Motor neuron (in vitro differentiated cells): ENCODE measurements around the gene PDLIM3. TPM values are rescaled to one million over a fixed set of nuclear protein-coding genes. Genes with fewer than 3 reads are reported as not detected.

Experiments used
- ATAC-seq, 8 experiments: fragments of 200-7000 bp; cut with Tn5 transposase; replicated peaks in 6 of 8; 2 replicates each; pipeline ENCODE4 v1.8.0; 2021; ENCODE audit warnings: mild to moderate bottlenecking in 8 of 8, moderate library complexity in 8 of 8
- H3K27ac ChIP-seq, 2 donors: fragments of 250-450 bp; sonication (Bioruptor Pico); 2 replicates each; pipeline ENCODE4 v1.9.0; 2021; ENCODE audit warnings: antibody characterized with exemption in 2 of 2, mild to moderate bottlenecking in 2 of 2, moderate library complexity in 1 of 2
- H3K4me1 ChIP-seq, 2 donors: fragments of 250-450 bp; sonication (Bioruptor Pico); replicated peaks in 1 of 2; 2 replicates each; pipeline ENCODE4 v1.6.1; 2021; ENCODE audit warnings: antibody characterized with exemption in 2 of 2, mild to moderate bottlenecking in 2 of 2, moderate library complexity in 1 of 2
- H3K4me3 ChIP-seq, 5 donors: fragments of 250-450 bp; sonication (Bioruptor Pico); 2 replicates each; pipeline ENCODE4 v1.9.0; 2021; ENCODE audit warnings: antibody characterized with exemption in 5 of 5, mild to moderate bottlenecking in 5 of 5, moderate library complexity in 4 of 5
- WGBS, 10 experiments: fragments of 450-650 bp; shearing (Covaris generic); methylation state at CpG; one replicate each; pipeline ENCODE4 v1.0.0; 2022; 5-methylcytosine and 5-hydroxymethylcytosine counted together
- in situ Hi-C, 9 experiments: fragments of 400-800 bp; cut with MboI; loops; one replicate each; pipeline ENCODE4 v1.15.0; 2021; ENCODE audit warnings: low sequenced_read_pairs in 9 of 9, low pct_unique_long_range_greater_than_20kb in 2 of 9; ENCODE audit not compliant: unreplicated experiment in 9 of 9
- total RNA-seq, 8 experiments: library from RNA; unstranded; fragments of 300-600 nt; gene quantifications; 2 replicates each; pipeline versions ENCODE4 v1.2.3 to v1.2.4, GENCODE V29; 2022

The PDLIM3 gene
- total RNA-seq, 8 experiments from 2014 or later: 0.71 to 291 (median 6.1) TPM

GRCh38 chr4:185456131-185456530 is 79.2 kb downstream of the PDLIM3 start:
- in situ Hi-C loops: no loop called here
- whole genome bisulfite sequencing, 10 experiments: 26 to 100% (median 49%) methylated on average over 2 of the region's 2 CpGs
- Histone ChIP-seq H3K4me3 (no peak overlapping the region), H3K27ac (no peak overlapping the region), H3K4me1 (no peaks in the 10 kb centered on the region)
- ATAC-seq: no peak

Other genes with a start within 250 kb of the PDLIM3 start
- gene LRP2BP, start 139.6 kb downstream of the PDLIM3 start, total RNA-seq: 10 to 100 TPM in 3 of 8 experiments, 1 to 10 TPM in 5; 1.5 to 19.6 (median 7.4) TPM
- 10 to 100 TPM in 6 of 8 experiments, 1 to 10 TPM in 2; 4.8 to 30.9 (median 12.9) TPM for gene ANKRD37, start 138.7 kb downstream of the PDLIM3 start, total RNA-seq
- gene UFSP2, start 109.5 kb downstream of the PDLIM3 start, total RNA-seq: 10 to 100 TPM; 15.6 to 59.3 (median 35.1) TPM
- 1 to 10 TPM in 6 of 8 experiments, under 1 TPM in 2; 0.42 to 7.6 (median 1.2) TPM for gene CCDC110, start 63.8 kb downstream of the PDLIM3 start, total RNA-seq